GM19328 (cell line): ENCODE results near the gene AVP.

ENCODE experiments used
- ATAC-seq: cut with Tn5 transposase; IDR thresholded peaks from one replicate; pipeline ENCODE4 v1.9.1; 2021; ENCODE audit warnings: mild to moderate bottlenecking, moderate library complexity; ENCODE audit not compliant: unreplicated experiment

Gene AVP

DNA sequence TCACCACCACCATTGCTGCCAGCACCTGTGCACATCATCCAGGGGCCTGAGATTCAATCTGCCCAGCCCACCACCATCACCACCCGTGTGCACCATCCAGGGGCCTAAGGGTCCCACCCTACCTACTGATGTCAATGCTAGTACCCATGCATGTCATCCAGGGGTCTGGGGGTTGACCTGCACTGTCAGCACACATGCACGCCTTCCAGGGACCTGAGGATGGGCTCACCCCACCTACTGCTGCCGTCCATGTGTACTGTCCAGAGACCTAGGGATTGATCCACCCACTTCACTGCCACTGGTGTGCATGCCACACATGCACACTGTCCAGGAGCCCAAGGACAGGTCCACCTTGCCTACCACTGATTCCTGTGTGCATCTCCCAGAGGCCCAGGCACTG is 25.0 kb downstream of the AVP start:
- ATAC-seq: no peak

DNA sequence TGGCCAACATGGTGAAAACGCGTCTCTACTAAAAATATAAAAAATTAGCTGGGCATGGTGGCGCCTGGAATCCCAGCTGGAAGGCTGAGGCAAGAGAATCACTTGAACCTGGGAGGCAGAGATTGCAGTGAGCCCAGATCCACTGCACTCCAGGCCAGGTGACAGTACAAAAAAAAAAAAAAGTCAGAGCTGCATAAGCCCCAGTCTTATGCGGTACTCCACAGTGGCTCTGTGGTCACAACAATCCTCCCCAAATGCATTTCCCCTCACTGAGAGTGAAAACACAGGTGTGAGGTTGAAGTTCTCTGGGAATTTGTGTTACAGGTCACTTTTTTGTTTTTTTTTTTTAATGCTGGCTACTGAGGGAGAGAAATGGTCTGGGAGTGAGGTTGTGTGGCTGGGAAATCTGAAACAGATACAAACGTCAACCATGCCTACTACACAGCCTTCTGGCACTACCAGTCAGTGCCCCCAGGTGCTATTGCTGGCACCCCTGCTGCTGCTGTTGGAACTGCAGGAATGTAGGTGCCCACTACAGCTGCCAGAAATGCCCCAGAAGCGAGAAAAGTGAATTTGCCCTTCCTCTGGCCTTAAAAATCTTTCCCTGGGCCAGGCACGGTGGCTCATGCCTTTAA is 33.0 kb downstream of the AVP start:
- no peak for ATAC-seq

DNA sequence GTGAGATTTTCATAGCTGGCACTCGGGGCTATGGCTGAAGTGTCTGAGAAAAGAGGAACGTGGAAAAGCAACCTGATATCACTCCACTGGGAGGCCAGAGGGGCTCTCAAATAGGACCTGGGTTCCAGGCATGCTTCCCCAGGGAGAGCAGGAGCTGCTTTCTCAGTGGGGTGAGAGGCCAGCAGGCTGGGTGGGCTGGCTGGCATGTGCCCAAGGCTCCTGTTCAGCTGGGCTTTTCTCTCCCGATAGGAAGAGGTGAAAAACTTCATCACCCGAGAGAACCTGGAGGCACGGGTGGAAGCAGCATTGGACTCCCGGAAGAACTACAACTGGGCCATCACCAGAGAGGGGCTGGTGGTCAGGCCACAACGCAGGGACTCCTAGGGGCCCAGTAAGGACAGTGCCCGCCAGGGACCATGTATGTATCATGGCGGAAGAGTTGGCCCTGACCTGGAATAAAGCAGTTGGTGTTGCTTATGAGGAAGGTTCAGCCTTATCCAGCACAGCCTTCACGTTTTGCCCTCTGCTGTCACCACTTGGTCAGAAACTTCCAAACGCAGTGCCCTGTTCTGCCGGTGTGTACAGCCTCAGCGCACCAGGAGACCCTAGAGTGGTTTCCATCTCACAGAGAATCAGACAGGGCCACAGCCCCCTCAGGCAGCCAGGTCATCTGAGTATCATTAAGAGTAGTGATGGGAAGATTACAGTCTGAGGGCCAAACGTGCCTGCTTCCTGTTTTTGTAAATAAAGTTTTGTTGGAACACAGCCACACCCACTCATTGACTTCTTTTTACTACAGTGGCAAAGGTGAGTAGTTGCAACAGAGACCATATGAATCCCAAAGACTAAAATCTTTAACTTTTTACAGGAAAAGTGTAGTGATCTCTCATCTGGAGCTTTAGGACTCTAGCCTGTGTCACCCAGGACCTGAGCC is 36.8 kb downstream of the AVP start:
- no peak for ATAC-seq

DNA sequence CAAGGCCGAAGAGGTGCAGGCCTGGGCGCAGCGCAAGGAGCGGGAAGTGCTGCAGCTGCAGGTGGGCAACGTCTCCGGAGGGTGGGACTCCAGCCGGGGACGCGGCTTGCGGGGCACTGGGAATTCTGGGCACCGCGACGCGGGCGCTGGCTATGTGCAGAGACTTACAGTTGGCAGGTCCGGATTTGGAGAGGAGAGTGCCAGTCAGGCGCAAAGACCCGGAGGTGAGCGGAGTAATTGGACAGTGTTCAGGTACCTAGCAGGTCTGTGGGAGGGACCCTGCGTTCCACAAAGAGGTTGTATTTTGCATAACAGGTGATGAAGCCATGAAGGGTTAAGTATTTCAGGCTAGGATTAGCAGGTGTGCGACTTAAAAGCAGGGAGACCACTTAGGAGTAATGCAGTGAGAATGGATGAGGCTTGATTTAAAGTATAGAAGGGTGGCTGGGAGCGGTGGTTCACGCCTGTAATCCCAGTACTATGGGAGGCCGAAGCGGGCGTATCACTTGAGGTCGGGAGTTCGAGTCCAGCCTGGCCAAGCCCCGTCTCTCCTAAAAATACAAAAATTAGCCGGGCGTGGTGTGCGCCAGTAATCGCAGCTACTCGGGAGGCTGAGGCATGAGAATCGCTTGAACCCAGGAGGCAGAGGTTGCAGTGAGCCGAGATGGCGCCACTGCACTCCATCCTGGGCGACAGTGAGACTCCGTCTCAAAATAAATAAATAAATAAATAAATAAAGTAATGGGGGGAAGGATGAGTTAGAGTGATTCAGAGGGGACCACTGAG is 37.7 kb downstream of the AVP start:
- ATAC-seq: no peak

DNA sequence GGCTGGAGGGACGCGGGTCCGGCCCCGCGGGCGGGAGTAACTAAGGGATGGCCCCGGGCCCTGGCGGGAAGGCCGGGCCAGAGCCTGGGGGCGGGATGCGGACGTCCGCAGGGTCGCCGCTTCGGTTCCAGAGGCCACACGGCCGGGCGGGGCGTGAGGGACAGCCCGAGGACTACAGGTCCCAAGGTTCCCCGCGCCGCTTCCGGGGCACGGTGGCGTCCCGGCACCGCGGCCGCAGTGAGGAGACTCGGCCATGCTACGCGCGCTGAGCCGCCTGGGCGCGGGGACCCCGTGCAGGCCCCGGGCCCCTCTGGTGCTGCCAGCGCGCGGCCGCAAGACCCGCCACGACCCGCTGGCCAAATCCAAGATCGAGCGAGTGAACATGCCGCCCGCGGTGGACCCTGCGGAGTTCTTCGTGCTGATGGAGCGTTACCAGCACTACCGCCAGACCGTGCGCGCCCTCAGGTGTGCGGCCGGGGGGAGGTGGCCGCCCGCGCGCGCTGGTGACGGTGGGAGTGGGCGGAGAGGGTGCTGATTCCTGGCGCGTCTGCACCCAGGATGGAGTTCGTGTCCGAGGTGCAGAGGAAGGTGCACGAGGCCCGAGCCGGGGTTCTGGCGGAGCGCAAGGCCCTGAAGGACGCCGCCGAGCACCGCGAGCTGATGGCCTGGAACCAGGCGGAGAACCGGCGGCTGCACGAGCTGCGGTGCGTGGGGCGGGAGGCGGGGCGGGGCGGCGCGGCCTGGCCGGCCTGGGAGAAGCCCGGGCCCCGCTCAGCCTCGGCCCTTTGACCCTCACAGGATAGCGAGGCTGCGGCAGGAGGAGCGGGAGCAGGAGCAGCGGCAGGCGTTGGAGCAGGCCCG is 38.5 kb downstream of the AVP start, which contains the start of gene MRPS26:
TSS of gene MRPS26 (plus strand) at position 237 of the 861 bp plus-strand sequence. CDS start at position 254, 17 bp downstream.
- ATAC-seq: peak; percentile 85

DNA sequence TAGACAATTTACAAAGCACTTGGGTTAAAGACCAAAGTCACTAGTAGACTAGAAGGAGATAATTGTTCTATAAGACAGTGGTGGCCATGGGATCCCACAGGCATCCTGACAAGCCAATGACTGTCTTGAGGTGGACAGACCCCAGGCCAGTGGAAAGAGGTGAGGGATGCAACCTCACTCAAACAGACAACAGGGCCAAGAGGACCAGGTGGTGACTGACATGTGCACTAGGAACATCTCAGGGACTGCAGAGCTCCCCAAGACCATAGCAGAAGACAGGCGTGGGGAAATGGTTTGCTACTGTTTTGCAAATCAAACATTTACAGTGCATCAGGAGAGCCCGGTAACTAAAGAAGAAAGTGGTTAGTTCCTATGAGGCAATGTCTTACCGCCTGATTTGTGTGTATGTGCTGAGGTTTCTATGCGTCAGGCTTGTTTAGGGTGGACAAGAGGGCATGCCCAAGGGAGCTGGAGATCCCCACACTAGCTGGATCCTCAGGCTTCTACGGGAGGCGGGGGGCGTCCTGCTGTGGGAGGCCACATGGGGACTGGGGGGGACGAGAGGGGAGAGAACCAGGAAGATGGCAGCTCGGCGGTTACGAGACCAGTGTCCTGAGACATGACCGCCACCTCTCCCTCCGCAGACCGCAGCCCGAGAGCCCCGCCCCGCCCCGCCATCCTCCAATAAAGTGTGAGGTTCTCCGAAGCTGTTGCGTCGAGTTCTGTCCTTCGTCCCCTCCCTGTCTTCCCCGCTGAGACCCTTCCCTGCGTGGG is 39.3 kb downstream of the AVP start:
- ATAC-seq: peak; percentile 37

DNA sequence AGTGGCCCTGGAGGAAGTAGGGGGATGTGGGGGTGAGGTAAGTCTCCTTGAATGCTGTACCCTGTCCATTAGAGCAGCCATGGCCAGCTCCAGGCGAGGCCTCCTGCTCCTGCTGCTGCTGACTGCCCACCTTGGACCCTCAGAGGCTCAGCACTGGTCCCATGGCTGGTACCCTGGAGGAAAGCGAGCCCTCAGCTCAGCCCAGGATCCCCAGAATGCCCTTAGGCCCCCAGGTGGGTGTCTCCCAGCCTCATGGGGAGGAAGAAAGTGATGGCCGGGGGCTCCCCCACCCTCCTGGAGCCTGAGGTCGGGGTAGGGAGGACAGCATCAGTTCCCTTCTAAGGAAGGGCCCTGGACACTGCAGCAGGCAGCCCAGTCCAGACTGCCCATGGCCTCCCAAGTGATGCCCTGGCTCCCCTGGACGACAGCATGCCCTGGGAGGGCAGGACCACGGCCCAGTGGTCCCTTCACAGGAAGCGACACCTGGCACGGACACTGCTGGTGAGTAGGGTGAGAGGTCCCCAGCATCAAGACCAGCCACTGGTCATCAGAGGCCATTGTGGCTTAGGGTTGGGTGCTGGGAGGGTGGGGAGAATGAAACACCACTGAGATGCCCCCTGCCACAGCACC is 40.1 kb downstream of the AVP start:
- ATAC-seq: no peak

DNA sequence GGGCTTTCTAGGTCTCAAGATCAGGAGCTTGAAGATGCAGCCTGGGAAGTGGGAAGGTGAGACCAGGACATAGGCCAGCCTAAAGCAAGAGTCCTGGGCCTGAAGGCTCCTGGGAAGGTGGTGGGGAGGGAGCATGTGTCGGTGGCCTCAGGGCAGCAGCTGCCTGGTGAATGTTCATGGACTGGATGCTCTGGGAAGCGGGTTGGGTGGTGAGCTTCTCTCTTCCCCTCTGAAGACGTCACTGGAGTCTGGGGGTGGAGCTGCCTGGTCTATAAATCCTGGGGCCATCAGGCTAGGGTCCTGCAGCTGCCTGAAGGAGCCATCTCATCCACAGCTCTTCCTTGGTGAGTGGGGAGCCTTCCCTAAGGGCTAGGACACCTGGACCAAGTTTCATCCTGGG is 41.2 kb downstream of the AVP start, which contains the start of gene GNRH2:
TSS of gene GNRH2 (plus strand) at position 301 of the 400 bp plus-strand sequence. CDS start 793 bp downstream, outside the sequence.
- no peak for ATAC-seq

DNA sequence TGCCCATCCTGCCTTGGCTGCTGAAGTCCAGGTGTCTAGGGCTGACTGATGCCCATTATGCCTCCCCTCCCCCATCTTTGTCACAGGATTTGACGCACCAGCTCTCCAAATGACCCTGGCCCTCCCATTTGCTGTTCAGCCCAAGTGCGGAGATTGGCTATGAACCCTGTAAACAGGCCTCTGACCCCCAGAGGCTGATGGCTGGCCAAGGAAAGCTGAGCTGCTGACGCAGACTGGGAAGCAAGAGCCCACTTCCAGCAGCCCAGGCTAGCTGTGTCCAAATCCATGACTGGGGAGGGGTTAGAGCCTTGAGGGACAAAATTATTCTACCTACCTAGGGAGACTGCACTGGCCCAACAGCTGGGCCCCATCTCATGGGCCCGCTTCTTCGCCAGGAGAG is 41.9 kb downstream of the AVP start:
- ATAC-seq: no peak

DNA sequence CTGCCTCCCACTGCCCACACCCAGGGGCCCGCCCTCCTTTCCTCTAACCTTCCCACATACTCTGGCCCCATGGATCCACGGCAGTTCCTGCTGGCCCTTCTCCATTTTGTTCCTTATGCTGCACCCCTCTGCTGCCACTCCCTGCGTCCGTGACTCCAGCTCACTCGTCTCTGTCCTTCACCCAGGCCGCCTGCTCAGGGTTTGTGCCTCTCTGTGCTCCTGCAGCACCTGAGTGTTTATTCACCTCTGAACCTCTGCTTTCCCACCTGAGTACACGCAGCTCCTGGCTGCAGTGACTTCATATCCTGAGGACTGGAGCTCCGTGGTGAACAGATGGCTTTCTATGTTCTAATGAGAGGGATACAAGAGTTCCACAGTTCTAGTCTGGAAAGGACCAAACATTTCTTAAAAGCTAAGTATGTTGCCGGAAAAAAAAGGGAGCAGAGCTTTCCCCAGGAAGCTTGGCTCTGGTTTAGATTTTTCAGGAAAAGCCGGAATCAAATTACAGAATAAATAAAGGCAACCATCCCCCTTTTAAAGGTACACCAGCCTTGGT is 42.6 kb downstream of the AVP start:
- no peak for ATAC-seq

DNA sequence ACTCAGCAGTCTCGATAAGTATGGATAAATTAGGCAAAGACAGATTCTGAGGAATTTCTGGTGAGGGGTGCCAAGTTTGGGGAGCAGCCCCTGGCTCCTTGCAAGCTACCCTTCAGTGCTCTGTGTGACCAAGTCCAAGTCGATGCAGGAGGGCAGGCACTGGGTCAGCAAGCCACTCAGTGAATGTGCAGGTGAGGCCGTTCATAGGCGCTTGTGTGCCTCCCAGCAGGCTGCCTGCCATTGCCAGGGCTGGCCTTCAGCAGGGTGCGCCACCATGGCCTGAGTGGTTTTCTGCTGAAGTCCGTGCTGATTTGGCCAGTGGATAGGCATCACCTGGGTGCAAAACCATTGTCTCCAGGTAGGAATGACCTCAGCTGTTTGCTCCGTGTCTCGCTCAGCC is 44.4 kb downstream of the AVP start:
- no peak for ATAC-seq

DNA sequence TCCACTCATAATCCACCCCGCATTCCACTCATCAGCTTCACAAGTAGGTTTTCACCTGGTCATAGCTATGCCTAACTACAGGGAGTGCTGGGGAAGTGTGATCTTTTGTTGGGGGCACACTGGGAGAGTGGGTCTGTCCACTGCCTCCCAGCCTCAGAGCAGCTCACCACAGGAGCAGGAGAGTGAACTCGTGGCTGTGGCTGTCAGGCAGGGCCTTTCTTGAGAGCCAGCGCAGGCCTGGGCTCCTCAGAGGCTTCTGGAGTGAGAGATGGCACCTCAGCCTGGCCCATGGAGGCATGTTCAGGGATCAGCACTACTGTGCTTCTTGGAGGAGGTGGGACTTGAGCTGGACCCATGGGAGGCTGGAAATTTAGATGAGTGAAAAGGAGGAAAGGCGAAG is 45.1 kb downstream of the AVP start:
- no peak for ATAC-seq

DNA sequence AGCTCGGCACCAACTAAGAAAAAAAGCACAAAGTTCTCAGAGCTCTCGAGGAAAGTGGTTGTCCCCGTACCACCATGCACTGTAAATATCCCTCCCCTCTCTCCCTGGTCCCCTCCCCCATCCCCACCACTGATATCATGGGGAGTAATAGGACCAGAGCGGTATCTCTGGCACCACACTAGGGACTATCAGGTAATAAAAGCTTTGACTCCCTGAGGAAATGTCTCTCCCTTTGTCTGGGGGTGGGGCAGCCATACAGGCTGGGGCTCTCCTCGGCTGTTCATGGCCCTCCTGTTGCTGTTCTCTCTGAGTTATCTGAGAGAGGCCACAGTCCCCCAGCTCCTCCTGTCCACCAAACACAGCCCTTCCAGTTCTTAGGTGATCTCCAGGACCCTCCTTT is 46.1 kb downstream of the AVP start:
- ATAC-seq: no peak

DNA sequence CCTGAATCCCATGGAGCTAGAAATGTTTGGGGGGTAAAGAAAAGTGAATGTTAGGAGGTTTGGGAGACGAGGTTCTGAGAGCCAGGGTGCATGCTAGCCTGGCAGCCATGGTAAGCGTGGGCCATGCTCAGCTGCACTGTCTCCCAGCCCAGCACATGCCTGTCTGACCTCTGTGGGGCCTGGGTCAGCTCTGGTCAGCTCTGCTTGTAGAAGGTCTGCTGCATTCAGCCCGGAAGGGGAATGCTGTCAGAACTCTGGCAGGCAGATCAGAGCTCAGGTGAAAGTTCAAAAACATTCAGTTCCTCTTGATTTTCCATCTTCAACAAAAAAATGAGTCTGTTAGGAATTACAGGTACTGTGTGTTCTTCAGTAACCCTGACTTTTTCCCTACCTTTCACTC is 46.9 kb downstream of the AVP start:
- no peak for ATAC-seq

DNA sequence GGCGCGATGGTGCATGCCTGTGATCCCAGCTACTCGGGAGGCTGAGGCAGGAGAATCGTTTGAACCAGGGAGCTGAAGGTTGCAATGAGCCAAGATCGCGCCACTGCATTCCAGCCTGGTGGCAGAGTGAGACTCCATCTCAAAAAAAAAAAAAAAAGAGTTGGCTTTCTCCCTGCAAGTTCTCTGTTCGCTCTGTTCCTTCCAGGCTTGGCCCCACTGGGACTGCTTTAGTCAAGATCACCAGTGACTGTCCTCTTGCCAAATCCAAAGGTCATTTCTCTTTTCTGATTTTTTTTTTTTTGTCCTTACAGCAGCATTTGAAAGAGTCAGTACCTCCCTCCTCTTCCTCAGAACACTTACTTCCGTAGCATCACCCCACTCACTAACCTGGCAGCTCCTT is 51.9 kb downstream of the AVP start:
- ATAC-seq: no peak
